ENCODE results near the gene DLGAP1.

- no peak for TF ChIP-seq POLR2A (IDR thresholded peaks at IDR 0.05; ENCODE audit: low read length)
- TF ChIP-seq GATA1 (IDR thresholded peaks at IDR 0.05; ENCODE audit: low read depth, low read length): no peak
Observed at GRCh38 chr18:4254840-4255239, 200.3 kb downstream of the DLGAP1 start.

Measured in erythroblast (primary cell).